Endometrium (tissue), 2 donors: ENCODE data around the gene SRC.

Experiments
- FAIRE-seq: peaks from 2 replicates; lab custom pipeline; 2012; peaks lifted over from hg19 to GRCh38; lab: Jason Lieb, UNC
- donor health status: control.
- donor health status: control.

The SRC gene

DNA sequence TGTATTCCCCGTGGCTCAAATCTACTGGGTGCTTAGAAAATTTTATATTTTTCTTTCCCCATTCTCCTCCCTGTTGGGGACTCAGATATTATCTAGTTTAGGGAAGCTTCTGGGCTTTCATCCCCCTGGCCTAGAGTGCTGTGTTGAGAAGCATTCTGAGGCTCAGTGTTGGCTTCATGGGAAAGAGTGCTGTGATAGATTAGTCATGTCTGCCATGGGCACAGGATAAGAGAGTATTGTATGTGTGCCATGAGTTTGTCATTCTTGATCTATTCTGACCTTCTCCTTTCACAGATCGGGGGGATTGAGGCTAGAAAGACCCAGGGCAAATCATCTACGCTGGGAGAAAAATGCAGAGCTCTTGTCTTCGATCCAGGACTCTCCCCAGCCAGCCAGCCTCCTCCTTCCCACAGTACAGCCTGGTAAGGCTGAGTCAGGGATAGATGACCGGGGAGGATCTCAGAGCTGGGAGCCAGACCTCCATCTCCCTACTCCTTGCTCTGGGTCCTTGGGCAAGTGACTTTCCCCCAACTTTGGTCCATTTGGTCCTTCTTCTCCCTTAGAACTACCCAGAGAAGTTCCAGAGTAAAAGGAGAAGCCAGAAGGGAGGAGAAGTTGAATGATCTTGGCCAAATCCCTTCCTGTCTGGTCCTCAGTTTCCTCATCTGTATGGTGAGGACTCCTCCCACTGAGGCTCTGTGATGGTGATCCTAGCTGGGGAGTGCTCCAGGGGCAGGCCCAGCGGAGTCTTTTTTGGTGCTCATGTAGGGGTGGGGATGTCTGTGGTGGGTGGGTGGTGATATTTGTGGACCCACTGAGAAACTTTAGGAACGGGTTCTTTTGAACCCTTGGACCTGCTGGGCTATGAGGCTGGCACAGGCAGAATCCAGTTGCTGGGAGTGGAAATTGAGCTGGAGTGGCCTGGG lies 5.0 kb downstream of the SRC start:
- no peak for FAIRE-seq

DNA sequence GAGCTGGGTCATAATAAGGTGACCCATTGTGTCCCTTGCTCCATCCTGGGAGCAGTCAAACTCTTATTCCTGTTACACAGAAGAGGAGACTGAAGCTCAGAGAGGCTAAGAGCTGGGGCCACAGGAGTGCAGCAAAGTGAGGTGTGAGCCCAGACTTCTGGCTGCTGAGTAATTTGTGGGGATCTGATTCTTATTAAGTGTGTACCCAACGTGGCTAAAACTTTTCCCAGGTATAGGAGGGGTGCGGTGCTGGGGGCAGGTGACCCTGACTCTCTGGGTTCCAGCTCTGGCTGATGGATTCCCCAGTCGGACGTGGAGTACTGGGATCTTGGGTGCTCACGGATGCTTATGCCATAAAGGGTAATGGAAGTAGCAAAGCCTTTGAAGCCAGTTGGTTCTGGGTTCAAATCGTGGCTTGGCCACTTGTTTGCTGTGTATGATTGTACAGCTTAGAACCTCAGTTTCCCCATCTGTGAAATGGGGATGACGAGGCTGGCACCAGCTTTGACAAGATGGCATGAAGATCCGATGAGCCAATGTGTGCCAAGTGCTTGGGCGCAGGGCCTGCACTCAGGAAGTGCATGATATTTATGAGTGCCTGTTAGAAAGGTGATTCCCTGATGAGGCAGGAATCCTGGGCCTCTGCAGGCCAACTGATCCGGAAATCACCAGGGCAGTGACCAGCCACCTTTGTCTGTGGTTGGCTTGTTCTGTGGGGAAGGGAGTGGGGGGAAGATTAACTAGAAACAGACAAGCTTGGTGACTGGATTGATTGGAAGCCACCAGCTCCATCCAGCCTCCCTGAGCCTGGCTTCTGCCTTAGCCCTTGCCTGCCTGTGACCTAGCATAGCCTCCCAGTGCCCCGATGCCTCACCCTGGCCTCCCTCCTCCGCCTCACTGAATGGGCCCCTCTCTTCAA lies 6.0 kb downstream of the SRC start:
- no peak for FAIRE-seq

DNA sequence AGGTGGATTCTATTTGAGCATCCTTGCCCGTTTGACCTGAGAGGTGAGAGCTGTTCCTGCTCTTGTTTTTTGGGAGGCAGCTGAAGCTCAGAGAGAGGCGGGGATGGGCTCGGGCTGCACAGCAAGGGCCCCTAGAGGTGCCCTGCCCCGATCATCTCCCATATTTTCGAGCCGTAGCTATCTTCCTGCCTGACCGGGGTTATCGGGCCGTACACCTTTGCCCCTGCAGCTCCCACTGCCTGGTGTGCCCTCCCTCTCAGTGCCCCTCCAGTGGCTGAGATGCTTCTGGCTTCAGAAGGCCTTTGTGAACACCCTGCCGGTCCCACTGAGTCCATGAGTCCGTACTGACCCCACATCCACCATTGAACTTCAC lies 6.7 kb downstream of the SRC start:
- FAIRE-seq = no peak

DNA sequence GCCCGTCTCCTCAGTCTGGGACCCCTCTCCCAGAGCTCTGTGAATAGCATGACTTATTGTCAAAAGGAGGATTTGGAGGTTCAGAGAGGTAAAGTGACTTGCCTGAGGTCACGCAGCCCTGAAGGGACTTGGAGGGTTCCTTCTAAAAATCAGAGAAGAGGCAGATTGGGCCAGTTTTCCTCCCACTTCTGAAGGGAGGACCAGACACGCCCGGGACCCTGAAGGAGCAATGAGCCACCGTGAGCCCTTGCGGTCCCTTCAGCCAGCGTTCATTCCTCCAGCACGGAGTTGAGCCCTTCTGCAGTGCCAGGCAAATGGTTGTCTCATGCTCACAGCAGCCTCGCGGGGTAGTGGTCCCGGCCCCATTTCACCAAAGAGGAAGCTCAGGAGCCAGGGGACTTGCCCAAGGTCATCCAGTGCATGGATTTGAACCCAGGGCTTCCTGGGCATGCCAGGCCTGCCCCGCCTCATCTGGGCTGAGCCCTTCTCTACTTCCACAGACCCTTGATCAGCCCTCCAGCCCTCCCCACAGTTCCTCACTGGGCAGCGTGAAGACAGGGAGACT lies 7.4 kb downstream of the SRC start:
- no peak for FAIRE-seq

DNA sequence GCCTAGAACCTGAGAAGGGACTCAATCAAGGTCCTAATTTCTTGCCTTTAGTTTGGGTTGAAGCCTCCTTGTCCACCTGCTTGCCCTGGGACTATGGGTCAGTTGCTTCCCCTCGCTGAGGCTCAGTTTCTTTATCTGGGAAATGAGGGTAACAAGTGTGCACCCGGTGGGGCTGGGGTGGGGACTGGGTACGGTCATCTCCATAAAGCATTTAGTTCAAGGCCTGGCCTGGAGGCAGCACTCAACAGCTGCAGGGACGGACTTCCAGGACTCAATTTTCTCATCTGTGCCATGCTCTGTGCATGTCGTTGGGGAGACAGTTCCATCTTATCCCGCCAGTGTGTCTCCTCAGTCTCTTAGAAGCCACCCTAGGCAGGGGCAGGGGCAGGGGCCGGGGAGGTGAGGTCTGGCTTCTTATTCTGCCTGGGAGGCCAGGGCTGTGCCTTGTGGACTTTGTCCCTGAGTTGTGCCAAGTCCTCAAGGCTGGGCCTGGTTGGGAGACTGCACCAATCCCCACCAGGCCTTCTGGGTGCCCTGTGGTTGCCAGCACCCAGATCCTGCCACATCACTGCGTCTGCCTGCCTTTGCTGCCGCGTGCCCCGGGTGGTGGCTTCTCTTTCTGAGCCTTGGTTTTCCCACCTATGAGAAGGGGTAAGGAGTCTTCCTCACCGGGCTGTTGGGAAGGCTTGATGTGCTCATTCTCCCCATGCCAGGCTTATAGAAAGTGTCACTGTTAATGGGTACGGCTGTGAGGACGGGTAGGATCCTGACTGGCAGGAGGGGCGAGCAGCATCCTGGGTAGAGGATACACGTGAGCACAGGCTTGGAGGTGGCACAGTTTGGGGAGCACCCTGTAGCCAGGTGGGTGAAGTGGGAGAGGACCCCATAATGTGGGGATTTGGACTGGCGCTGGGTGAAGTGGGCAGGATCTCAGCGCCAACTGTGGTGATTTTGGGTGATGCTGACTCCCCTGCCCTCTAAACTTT lies 8.6 kb downstream of the SRC start:
- FAIRE-seq = no peak

DNA sequence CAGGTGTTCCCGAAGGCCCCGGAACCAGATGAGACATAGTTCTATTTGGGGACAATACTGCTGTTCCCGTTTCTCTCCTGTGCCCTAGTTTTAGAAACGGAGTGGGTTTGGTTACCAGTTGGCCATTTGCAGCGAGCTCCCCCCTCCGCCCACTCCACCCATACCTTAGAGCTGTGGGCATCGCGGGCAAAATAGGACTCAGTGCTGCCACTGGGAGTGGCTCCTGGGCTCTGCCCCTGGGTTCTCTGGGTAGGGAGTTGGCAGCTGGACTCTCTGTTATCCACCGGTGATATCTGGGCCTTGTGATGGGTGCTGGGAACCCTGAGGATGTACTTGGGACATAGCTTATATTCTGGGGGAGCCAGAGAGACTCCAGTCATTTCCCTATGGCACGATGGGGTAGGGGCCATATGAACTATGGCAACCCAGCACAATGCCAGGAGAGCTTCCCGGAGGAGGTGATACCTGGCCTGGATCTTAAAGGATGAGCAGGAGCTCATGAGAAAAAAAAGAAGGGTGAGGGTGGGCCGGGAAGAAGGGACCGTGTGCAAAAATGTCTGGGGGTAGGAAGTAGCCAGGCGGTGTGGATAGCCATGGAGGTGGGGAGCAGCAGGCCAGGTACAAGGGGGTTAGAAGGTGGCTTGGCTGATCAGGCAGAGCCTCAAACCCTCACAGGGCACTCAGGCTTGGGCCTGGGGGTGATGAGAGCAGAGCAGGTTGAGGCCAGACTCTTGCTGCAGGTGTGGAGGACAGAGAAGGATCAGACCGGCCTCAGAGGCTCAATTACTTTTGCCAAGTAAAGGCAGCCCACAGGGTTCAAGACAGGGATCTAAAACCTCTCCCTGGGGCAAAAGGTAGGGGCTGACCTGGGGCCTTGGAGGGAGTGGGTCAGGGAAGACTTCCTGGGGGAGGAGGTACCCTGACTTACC lies 9.6 kb downstream of the SRC start:
- FAIRE-seq = no peak

DNA sequence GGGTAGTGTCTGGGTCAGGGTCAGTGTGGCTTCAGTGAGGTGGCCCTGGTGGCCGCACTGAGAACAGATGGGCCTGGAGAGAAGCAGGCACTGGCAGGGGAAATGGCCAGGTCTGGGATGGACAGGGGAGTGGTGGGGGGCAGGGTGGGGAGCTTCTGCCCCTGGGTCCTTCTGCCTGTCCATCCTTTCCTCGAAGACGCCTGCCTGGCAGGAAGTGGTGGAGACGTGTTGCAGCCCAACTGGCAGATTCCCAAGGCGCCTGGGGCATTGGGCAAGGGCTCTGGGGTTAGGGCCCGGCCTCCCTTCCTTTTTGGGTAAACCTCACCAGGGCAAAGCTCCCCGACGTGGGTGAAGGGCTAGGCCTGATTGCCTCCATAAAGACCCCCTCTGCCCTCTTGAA lies 10.4 kb downstream of the SRC start:
- no peak for FAIRE-seq

DNA sequence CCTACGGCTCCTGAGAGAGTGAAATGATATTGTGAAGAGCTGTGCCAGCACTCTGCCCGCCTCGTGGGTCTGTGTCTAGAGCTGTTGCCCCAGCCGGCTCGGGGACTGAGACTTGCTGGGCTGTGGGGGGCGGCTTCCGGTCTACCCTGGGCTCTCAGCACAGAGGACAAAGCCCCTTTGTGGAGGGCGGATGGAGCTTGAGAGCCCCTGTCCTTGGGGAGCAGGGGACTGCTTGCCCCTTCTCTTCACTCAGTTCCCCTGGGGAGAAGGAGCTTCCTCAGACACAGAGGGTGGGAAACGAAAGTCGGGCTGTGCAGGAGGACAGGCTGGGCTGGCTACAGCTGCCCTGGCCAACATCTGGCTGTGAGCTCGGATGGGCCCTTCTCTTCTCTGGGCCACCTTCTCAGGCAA lies 11.0 kb downstream of the SRC start:
- FAIRE-seq = no peak

DNA sequence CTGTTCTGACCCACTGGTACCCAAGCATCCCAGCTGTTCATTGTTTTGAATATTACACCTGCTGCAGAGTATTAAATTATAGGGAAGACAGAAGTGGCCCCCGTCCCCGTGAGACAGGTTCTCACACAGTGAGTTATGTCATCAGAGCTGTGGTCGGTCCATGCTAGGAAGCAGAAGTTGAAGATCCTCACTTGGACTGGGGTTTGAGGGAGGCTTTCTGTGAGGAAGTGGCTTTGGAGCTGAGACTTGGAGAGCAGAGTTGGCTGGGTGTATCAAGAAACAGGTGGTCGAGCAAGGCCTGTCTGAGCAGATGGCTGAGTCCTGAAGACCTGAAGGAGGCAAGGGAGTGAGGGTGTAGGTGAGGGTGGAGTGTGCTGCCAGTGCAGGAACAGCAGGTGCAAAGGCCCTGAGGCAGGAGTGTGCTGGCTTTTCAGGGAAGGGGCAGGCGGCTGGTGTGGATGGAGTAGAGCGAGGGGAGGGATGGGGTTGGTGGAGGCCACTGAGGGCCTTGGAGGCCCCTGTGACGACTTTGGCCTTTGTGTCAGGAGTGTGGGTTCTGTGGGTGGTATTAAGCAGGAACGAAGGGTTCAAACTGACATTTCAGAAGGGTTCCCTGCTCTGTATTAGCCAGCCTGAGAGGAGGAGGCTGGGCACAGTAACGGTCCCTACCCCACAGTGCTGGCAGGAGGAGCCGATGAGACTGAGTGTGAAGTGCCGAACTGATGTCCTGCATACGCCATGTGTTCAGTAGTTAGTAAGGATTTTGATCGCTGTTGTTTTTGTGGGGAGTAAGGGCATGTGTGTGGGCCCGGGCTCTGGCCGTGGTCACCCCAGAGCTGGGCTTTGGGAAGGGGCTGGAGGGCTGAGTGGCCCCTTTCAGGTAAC lies 11.8 kb downstream of the SRC start:
- FAIRE-seq = no peak

DNA sequence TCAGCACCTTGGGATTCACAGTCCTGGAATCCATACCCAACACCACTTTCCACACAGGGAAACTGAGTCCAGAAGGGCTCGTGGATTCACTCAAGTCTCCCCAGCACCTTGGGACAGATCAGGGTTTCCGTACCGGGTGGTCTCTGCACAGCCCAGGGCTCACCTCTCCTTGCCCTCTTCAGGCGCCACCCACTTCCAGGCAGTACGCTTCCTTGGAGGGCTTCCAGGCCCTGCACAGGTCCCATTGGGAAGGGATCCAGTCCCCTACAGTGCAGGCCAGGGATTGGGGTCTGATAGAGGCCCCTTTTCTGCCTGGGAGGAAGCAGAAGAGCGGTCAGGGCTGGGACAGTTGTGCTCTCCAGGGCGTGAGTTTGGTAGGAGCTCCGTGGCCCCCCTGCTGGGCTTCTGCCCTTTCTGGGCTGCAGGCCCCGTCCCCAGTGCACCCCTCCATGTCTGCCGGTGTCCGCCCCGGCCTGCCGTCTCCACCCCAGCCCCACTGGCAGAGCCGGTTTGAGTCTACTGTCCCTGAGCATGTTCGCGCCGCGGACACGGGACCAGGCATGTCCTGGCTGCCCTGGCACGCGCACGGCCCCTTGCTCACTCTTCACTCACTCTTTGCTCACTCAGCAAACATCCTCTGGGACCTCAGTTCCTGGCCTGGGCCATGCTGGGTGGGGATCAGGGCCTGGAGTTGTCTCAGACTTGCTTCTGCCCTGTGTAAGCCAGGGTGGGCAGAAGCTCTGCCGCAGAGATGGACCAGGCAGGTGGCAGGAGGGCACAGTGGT lies 12.6 kb downstream of the SRC start:
- FAIRE-seq = no peak

DNA sequence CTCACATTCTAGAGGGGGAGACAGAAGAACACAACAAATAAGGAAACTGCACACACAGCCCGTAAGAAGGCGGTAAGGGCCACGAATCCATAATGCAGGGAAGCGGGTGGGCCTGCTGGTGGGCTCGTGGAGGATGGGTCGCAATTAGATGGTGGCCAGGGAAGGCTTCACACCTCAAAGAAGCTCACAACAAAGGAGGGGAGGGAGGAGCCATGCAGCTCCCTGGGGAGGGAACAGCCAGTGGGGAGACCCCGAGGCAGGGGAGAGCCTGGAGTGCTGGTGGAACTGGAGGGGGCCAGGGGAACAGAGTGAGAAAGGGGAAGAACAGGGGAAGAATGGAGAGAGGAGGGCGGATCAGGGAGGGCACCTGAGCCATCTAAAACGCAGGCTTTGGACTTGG lies 13.4 kb downstream of the SRC start:
- no peak for FAIRE-seq

DNA sequence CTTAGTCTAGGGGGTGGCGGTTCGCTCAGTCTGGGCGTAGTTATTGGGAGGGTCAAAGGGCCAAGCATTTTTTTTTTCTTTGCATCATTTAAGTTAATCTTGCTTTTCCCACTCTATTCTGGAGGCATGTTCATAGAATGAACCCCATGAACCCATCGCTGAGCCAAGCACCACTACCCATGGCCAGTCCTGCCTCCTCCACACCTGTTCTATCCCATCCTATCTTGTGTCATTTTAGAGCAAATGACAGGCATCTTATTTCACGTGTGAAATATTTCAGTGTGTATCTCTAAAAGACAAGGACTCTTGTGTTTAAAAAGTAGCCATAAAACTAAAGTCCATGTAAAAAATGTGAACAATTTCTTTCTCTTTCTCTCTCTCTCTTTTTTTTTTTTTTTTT lies 13.9 kb downstream of the SRC start:
- FAIRE-seq = no peak

DNA sequence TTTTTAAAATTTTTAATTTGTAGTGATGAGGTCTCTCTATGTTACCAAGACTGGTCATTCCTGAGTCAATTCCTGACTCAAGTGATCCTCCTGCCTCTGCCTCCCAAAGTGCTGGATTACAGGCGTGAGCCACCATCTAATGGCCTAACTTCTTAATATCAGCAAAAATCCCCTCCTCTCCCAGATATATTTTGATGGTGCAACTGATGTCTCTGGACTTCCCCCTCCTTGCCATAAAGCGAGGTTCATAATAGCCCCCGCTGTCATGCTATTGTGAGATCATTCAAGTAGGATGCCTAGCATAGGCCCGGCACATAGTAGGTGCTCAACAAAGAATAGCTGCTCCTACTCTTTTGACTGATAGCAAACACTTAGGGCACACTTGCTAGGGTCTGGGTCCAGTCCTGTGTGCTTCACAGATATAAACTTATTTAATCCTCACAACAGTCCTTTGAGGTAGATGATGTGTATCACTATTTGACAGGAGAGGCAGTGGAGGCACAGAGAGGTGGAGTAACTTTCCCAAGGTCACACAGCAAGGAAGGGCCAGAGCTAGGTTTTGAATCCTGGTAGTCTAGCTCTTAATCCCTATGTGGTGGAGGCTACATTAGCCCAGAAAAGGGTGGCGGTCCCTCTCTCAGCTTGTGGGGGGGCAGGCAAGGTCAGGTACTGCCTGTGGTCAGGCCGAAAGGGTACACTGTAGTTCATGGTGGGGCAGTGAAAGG lies 14.6 kb downstream of the SRC start:
- FAIRE-seq = no peak

DNA sequence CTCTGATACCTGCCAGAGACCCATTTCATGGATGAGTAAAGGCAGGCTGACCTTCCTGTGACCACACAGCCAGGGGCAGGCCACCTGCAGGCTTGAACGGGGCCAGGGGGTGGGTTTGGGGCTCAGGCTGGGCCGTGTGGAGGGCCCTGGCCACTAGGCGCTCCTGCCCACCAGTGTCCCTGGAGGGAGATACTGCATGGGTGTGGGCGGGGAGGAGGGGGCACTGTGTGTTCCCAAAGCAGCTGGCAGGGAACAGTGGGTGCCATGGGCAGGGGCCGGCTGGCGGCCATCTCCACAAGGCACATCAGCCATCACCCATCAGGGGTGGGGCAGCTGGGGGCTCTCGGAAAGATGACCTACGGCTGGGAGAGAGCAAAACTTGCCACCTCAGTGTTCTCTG lies 15.4 kb downstream of the SRC start:
- FAIRE-seq = no peak

DNA sequence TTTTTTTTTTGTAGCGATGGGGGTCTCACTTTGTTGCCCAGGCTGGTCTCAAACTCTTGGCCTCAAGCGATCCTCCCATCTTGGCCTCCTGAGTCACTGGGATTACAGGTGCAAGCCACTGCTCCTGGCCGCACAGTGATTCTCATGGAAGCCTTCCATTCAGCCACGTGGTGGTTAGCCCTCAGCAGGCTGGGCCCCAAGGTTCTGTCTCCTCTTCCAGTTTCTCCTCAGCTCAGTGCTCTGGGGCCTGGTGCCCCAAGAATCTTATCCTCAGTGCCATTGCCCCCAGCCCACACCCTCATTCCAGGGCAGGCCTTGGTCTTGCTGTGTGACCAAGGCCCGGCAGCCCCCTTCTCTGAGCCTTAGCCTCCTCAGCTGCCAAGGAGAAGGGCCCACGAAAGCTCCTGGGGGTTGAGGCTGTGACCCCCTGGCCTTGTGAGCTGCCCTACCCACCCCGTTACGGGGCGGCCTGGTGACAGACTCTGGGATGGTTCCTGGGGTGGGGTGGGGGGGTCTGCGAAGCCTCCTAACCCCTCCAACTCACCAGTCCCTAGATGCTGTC lies 16.4 kb downstream of the SRC start:
- no peak for FAIRE-seq

DNA sequence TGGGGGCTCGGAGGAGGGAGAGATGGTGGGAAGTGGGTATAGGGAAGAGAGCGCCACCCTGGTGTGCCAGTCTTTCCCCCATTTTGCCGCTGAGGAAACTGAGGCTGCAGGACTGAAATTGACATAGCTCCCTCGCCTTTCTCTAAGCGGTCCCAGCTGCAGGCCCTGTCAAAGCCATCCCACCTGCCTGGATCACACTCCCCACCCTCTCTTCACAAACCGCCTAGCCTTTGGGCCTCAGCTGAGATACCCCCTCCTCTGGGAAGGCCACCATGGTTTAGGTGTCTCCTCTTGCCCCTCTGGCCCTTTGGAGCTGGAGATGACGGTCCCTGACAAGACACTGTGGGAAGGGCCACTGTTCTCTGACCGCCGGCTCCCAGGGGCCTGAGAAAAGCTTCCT lies 16.9 kb downstream of the SRC start:
- FAIRE-seq = no peak

DNA sequence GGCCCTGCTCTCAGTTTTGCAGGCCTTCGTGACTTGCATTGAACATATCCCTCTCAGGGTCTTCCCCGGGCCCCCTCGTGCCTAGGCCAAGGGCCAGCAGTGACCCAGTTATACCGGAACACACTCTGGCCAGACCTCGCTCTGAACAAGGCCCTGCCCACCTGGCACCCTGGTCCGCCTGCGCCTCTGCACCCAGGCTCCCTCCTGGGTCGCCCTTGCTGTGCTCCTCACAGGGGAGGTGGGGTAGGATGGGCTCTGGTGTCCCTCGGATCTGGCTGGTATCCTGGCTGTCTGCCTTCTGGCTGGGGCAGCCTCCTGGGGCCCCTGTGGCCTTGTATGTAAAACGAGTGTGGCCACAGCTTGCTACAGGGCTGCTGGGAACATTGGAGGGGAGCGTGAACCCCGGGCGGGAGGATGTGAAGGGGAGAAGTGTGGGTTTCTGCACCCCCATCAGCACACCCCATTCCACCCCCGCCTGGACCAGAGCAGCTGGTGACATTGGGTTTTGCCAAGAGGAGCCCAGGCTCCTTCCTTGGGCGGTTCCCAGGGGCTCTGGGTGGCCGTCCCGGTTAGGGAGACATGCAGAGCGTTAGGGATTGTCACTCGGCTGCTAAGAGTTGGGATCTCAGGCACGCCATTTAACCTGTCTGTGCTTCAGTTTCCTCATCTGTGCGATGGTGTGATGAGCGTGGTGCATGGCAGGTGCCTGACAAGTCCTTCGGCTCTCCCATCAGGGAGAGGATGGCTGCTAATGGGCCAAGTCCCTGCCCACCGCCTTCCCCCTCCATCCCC lies 17.5 kb downstream of the SRC start:
- FAIRE-seq = no peak
